NCI-H2029 (cell line): ENCODE results near the gene DNLZ.

Experiments
- DNase-seq: peaks from one replicate; lab custom pipeline; 2025; lab: John Stamatoyannopoulos, UW

The DNLZ gene

DNA sequence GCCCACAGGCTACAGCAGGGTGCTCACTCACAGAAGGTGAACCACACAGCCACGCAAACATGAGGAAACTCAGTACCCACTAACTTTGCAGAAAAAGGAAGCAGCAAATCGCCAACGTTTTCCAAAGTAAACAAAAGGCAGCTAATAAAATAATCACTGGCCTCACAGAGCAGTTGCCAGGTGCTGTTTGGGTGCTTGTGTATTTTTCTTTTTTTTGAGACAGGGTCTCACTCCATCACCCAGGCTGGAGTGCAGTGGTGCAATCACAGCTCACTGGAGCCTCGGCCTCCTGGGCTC, 32.6 kb upstream of the DNLZ start:
- DNase-seq = no peak

- no peak for DNase-seq
These were observed 32.0 kb upstream of the DNLZ start for GRCh38 chr9:136395345-136396218.

DNA sequence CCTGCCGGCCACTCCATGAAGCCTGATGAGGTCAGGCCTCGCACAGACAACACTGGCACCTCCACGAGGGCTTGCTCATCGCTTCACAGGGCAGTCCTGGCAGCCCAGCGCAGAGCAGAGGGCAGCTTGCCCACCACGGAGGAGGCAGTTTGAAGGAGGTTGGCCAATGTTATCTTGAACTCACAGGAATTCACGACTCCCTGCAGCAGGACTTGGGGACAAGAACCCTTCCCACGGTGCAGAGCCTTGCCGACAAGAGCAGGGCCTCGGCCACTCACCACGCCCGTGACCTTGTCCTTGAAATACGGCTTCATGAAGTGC, 31.4 kb upstream of the DNLZ start:
- no peak for DNase-seq

DNA sequence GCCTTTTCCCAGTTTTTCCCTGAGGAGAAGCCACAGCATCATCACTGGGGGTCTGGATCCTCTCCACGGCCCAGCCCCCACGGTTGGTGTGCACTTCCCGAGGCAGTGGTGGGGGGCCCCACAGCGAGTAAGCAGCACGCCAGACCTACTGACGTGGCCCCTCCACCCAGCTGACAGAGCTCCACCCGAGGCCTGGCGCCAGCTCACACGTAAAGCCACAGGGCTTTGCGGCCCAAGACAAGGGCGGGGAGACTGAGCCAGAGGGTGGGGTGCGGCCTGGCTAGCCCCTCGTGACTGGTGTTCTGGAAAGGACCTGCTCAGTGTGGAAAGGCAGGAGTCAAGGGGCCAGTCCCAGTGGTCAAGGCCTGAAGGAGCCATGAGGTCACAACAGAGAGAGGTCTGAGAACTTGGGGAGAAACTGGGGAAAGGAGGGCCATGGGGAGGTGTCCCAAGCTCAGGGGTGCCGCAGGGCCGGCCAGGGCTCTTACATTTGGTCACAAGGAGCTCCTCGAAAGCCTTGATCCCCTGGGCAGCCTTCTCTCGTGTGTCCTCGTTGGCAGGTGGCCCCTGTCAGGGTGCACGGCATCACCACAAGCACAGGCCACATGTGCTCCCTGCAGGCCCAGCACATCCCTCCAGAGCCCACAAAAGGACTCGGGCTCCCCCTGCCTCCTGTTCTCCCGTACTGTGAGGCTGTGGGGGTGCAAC, 30.9 kb upstream of the DNLZ start:
- DNase-seq = no peak

DNA sequence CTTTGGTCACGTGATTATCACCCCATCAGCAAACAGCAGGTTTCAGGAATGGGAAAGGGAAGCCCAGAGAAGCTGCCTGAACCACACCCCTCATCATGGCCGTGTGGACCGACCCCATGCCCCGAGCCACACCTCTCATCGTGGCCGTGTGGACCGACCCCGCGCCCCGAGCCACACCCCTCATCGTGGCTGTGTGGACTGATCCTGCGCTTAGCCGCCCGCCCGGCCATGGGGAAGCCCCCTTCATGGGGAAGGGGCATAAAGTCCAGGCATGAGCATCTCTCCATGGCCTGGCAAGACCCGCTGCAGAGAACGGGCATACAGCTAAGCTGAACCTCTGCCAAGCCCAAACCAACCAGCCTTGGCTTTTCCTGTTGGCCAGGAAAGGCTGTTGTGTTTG, 30.0 kb upstream of the DNLZ start:
- no peak for DNase-seq

DNA sequence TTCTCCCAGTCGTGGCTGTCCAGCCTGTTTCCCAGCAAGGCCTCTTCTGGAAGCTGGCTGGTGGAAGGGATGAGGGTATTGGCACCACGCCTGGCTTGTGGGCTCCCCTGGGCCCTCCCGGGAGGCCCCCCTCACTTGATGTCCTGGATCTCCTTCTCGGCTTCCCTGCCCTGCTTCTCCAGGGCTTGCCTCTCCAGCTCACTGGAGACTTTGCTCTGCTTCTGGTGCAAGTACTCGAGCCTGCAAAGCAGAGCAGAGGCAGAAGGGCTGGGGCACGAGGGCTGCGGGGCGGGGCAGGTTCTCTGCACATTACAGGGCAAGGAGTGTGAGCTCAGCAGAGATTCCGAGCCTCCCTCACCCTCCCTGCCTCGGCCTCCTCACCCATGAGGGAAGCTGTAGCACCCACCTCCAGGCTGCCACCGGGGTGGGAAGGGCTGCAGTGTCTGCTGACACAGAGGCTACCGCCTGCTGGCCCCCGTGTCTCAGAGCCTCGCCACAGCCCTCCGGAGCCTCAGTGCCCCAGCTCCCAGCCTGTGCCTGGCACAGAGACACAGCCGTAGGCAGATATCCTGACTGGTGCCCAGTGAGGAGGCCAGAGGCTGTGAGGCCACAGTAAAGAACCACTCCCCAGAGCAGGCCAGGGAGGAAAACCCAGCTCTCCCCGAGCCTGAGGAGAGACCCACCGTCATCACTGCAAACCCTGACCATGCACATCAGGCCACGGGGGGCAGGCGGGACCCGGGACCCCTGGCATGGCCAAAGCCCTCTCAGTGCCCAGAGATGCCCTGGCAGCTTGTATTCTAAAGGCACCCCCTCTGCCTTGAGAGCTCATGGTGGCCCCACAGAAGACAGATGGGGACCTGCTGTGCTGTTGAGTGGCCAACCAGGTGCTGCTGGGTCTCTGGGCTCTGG, 29.2 kb upstream of the DNLZ start:
- no peak for DNase-seq

DNA sequence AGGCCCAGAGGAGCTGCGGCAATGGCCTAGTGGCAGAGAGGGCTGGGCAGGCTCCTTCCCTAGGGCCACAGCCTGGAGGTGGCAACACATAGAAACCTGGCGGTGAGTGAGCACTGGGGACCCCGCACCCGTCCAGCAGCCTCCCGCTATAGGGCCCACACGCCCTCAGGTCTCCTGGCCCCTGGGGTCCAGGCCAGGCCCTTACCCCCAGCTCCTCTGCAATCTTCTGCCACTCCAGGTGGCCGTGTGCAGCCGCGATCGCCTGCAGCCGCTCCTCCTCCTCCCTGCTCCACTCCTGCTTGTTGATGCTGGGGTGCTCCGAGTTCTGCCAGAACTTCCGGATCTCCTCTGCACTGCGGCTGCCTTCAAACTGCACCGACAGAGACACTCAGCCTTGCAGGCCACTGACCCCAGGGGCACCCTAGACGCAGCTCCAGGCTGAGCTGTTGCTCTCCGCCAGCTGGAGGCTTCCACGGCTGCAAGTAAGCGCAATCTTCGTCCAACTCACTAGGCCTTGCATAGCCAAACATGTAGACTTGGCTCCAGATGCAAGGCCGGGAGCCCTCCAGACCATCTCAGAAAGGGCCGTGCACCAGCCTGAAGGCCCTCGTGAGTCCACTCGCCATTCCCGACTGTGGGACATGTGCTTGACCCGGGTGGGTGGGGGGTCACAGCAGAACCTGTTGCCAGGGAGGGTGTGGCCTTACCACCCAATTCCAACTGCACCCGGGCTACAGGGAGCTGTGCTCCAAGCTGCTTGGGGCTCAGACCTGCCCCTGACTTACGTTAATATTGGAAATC, 28.4 kb upstream of the DNLZ start:
- no peak for DNase-seq

GRCh38 chr9:136389396-136389795, 25.9 kb upstream of the DNLZ start:
- no peak for DNase-seq

DNA sequence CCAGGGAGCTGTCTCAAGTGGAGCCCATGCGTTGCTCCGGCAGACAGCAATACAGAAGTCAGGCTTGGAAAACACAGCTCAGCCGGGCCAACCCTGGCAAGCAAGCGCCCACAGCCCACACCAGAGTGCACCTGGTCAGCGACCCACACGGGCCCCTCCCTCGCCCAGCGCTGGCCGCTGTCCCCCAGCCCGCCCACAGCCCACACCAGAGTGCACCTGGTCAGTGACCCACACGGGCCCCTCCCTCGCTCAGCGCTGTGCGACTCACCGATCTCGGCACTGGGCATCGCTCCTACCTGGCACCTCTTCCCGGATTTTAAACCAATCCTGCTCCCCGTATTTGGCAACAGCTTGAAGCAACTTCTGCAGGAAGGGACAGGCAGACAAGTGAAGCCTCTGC, 23.7 kb upstream of the DNLZ start:
- DNase-seq = no peak

DNA sequence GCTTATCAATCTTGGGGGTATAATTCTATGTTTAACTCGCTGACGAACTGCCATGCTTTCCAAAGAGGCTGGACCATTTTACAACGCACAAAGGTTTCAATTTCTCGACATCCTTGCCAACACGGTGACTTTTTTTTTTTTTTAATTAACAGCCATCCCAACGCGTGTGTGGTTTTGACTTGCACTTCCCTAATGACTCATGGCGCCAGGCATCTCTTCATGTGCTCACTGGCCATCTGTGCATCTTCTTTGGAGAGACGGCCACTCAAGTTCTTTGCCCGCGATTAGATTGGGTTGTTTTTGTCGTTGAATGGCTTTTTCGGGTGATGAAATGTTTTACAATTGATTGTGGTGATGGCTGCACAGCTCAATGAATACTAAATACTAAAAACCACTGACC, 22.5 kb upstream of the DNLZ start:
- no peak for DNase-seq

DNA sequence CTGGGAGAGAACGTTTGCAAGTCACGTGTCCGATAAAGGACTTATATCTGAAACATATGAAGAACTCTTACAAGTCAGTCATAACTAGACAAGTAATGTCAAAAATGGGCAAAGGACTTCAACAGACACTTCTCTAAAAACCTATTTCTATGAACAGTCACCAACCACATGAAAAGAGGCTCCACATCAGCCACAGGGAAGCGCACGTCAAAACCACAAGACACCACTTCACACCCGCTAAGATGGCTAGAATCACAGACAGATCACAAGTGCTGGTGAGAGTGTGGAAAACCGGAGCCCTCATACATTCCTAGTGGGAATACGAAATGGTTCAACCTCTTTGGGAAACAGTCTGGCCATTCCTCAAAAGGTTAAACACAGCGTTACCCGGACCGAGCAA, 21.5 kb upstream of the DNLZ start:
- no peak for DNase-seq

- no peak for DNase-seq
These were observed 19.9 kb upstream of the DNLZ start for GRCh38 chr9:136383436-136383835.

DNA sequence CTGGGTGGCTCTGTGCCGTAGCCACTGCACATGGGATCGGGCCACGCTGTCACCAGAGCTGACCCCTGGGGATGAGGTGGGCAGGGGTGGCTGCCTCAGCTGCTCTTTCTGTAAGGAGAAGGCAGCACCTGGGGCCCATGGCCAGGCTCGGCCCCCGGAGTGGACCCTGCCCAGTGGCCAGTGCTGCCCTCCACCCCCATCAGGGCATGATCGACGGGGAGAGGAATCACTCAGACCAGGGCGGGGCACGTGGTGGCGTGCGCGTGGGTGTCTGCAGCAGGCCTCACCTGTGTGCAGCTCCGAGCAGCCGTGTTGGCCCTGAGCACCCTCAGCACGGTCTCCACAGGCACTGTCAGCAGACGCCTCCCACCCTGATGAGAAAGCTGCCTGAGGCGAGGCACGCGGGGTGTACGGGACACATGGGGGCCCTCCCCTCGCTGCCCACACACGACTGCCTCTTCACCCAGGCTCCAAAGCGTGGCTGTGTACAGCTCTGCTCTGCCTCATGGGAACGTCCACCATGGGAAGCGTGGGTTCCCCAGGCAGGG, 18.5 kb upstream of the DNLZ start:
- no peak for DNase-seq

- no peak for DNase-seq
These were observed 17.8 kb upstream of the DNLZ start for GRCh38 chr9:136381311-136381710.

DNA sequence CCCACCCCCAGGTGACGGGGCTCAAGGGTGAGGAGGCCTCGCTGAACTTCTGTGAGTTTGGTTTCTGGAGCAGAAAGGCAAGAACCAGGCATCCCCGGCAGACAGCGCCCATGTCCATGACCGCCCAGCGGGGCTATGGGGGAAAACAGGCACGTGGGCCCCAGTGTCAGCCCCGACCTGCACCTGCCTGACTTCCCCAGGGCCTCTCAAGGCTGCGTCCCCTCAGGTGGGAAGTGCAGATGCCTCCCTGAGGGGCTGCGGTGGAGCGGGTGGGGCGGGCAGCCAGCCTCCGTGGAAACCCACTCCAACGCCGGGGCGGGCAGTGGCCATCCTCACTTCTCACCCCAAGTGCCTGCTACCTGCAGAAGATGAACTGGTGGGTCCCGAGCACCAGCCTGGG, 16.8 kb upstream of the DNLZ start:
- no peak for DNase-seq

GRCh38 chr9:136379891-136380290, 16.3 kb upstream of the DNLZ start:
- DNase-seq = no peak

GRCh38 chr9:136379401-136379800, 15.9 kb upstream of the DNLZ start:
- no peak for DNase-seq

DNA sequence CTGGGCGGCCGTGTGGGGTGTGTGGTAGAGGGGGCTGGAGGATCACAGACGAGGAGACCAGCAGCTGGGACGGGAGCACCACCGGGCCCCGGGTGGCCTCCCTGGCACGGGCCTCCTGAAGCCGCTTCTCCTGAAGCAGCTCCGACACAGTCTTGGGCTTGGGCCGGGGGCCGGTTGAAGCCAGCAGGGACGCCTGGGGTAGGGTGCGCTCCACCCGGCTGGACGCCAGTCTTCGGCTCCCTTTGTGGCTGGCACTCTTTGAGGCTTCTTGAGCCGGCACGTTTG, 15.4 kb upstream of the DNLZ start:
- no peak for DNase-seq

- no peak for DNase-seq
These were observed 14.8 kb upstream of the DNLZ start for GRCh38 chr9:136378170-136379002.

GRCh38 chr9:136377341-136378169, 14.0 kb upstream of the DNLZ start:
- DNase-seq = no peak
